HEK293 (cell line): ENCODE measurements around the gene ATG12.

Source experiments
- CTCF ChIA-PET: fragments of 350-600 bp; formaldehyde crosslinking; extraction: SDS; loops from one replicate; lab custom pipeline; 2021; ENCODE audit warnings: antibody characterized with exemption; lab: Yijun Ruan, JAX
- POLR2A ChIA-PET: fragments of 300-600 bp; formaldehyde crosslinking; extraction: SDS; loops from one replicate; lab custom pipeline; 2020; ENCODE audit warnings: antibody characterized with exemption, inconsistent platforms; lab: Yijun Ruan, JAX
- H3K27ac ChIP-seq: fragments of 200-500 bp; sonication (Bioruptor generic); 2 replicates; pipeline ENCODE4 v1.5.1; 2014; ENCODE audit warnings: low read depth, low read length, control low read depth, inconsistent platforms; ENCODE audit errors: extremely low read depth
- H3K36me3 ChIP-seq, 2 experiments: fragments of 200-500 bp in 1 of 2; sonication (Bioruptor generic) in 1 of 2; 1 replicate in 1 of 2; 2 replicates in 1 of 2; pipeline ENCODE4 v1.5.1; 2014 to 2017; ENCODE audit warnings: inconsistent platforms in 2 of 2, low read length in 2 of 2; ENCODE audit not compliant: control insufficient read depth in 2 of 2, insufficient read depth in 1 of 2
- H3K4me1 ChIP-seq: fragments of 200-500 bp; sonication (Bioruptor generic); 2 replicates; pipeline ENCODE4 v1.5.1; 2014; ENCODE audit warnings: mild to moderate bottlenecking, low read length, inconsistent platforms; ENCODE audit not compliant: control insufficient read depth, insufficient read depth
- H3K4me3 ChIP-seq: 2 replicates; pipeline ENCODE4 v1.5.1; 2011; ENCODE audit warnings: low read depth, mild to moderate bottlenecking, control low read depth, low read length, moderate library complexity
- H3K9me3 ChIP-seq: fragments of 200-500 bp; sonication (Bioruptor generic); 2 replicates; pipeline ENCODE4 v1.5.1; 2014; ENCODE audit warnings: low read depth, low read length, inconsistent platforms; ENCODE audit not compliant: control insufficient read depth, insufficient read depth
- HOXC10 ChIP-seq: sonication (generic); formaldehyde crosslinking; IDR thresholded peaks from 2 replicates; pipeline ENCODE4 v1.8.1; 2023; ENCODE audit warnings: mild to moderate bottlenecking, missing genetic modification reagents
- PRDM6 ChIP-seq: fragments of 450-650 bp; formaldehyde crosslinking; IDR thresholded peaks from 2 replicates; pipeline ENCODE4 v1.5.1; 2017; ENCODE audit warnings: missing biosample characterization, missing genetic modification characterization
- SALL2 ChIP-seq: fragments of 450-650 bp; formaldehyde crosslinking; IDR thresholded peaks from 2 replicates; pipeline ENCODE4 v1.5.0; 2017; ENCODE audit warnings: missing biosample characterization, mild to moderate bottlenecking, missing genetic modification characterization, borderline replicate concordance
- ZFP41 ChIP-seq: fragments of 450-650 bp; formaldehyde crosslinking; IDR thresholded peaks from 2 replicates; pipeline ENCODE4 v1.5.1; 2016; ENCODE audit warnings: missing biosample characterization, missing genetic modification characterization, borderline replicate concordance
- ZNF132 ChIP-seq: fragments of 450-650 bp; formaldehyde crosslinking; IDR thresholded peaks from 2 replicates; pipeline ENCODE4 v1.5.1; 2017; ENCODE audit warnings: missing biosample characterization, missing genetic modification characterization, borderline replicate concordance
- ZNF133 ChIP-seq: fragments of 450-650 bp; formaldehyde crosslinking; IDR thresholded peaks from 2 replicates; pipeline ENCODE4 v1.5.1; 2016; ENCODE audit warnings: missing biosample characterization, missing genetic modification characterization
- ZNF311 ChIP-seq: fragments of 450-650 bp; formaldehyde crosslinking; IDR thresholded peaks from 2 replicates; pipeline ENCODE4 v1.5.1; 2017; ENCODE audit warnings: missing biosample characterization, missing genetic modification characterization, borderline replicate concordance
- ZNF37A ChIP-seq: fragments of 450-650 bp; IDR thresholded peaks from 2 replicates; pipeline ENCODE4 v1.5.1; 2018; ENCODE audit warnings: missing biosample characterization, missing genetic modification characterization
- ZNF501 ChIP-seq: fragments of 450-650 bp; formaldehyde crosslinking; IDR thresholded peaks from 2 replicates; pipeline ENCODE4 v1.5.1; 2016; ENCODE audit warnings: missing biosample characterization, missing genetic modification characterization
- ZNF513 ChIP-seq: fragments of 450-650 bp; IDR thresholded peaks from 2 replicates; pipeline ENCODE4 v1.5.1; 2018; ENCODE audit warnings: missing biosample characterization, missing genetic modification characterization
- ZNF518A ChIP-seq: fragments of 450-650 bp; formaldehyde crosslinking; conservative IDR thresholded peaks from 2 replicates; pipeline ENCODE4 v1.5.1; 2016; ENCODE audit warnings: low read depth, missing biosample characterization, missing genetic modification characterization
- ZNF624 ChIP-seq: fragments of 450-650 bp; formaldehyde crosslinking; IDR thresholded peaks from 2 replicates; pipeline ENCODE4 v1.5.1; 2017; ENCODE audit warnings: missing biosample characterization, missing genetic modification characterization
- ZNF658 ChIP-seq: fragments of 450-650 bp; formaldehyde crosslinking; IDR thresholded peaks from 2 replicates; pipeline ENCODE4; 2016; ENCODE audit warnings: missing biosample characterization, missing genetic modification characterization
- ZNF664 ChIP-seq: fragments of 450-650 bp; formaldehyde crosslinking; IDR thresholded peaks from 2 replicates; pipeline ENCODE4 v1.5.1; 2016; ENCODE audit warnings: missing biosample characterization, missing genetic modification characterization
- ZNF76 ChIP-seq: fragments of 450-650 bp; formaldehyde crosslinking; IDR thresholded peaks from 2 replicates; pipeline ENCODE4; 2016; ENCODE audit warnings: low read depth, missing biosample characterization, missing genetic modification characterization, borderline replicate concordance
- ZNF792 ChIP-seq: fragments of 450-650 bp; formaldehyde crosslinking; IDR thresholded peaks from 2 replicates; pipeline ENCODE4 v1.5.1; 2016; ENCODE audit warnings: missing biosample characterization, missing genetic modification characterization

The ATG12 gene

GRCh38 chr5:115857057-115857479 is 15.7 kb upstream of the ATG12 start:
- ChIA-PET CTCF (no interaction called here), POLR2A (no interaction called here)
- Histone ChIP-seq H3K9me3 (no peaks in the 10 kb centered on the region), H3K4me3 (no peak overlapping the region), H3K27ac (no peak overlapping the region), H3K4me1 (peaks cover 28% of the 10 kb centered on the region), H3K36me3 (no peaks in the 10 kb centered on the region)
- TF ChIP-seq ZNF311 = no peak
- no peak for TF ChIP-seq ZNF513
- TF ChIP-seq ZNF501 (tag by site-specific recombination) = no peak
- no peak for TF ChIP-seq ZNF132 (tag by site-specific recombination)
- no peak for TF ChIP-seq ZFP41 (tag by site-specific recombination)

DNA sequence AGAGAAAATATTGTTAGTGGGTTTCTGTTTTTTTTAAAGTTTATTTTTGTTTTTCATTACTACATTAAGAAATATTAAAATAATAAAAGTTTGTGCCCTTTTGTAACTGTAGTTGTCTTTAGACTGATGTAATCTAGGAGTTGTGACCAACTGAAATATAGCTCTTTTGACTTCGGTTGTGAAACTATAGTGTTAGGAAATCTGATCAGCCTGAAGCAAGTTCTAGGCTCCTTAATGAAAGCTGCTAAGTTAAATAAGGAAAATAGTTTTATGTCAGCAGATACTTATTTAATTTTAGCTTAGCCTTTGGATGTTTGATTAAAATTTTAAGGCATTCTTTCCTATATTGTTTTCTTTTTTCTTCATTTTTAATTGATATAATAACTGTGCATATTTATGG is 14.6 kb upstream of the ATG12 start:
- TF ChIP-seq ZNF664 (tag by site-specific recombination) (peak; percentile 73; the same call in 1 of the 2 replicates), PRDM6 (tag by site-specific recombination) (peak; percentile 43; the same call in 1 of the 2 replicates), ZNF624 (tag by site-specific recombination) (no peak)
- peaks cover 27% of the 10 kb centered on the region for H3K4me1 ChIP-seq
- CTCF ChIA-PET = no interaction called here

DNA sequence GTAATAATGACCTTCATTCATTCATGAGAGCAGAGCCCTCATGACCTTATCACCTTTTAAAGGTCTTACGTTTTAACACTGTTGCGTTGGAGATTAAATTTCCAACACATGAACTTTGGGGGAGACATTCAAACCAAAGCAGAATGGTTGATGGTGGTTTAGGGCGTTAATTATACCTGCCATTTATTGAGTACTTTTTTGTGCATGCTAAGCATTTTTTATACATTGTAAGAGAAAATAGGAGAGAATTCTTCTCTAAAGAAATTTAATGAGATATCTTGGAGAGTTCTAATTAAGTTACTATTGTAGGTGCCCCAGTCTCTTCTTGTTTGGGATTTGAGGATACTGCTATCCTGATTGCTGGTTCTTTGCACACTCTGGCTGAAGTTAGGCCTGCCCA is 12.8 kb upstream of the ATG12 start:
- POLR2A ChIA-PET = no interaction called here
- H3K4me1 ChIP-seq = peaks cover 30% of the 10 kb centered on the region
- H3K4me3 ChIP-seq = no peak overlapping the region
- no peaks in the 10 kb centered on the region for H3K36me3 ChIP-seq
- TF ChIP-seq PRDM6 (tag by site-specific recombination) (no peak), ZNF37A (tag by site-specific recombination) (no peak), SALL2 (tag by site-specific recombination) (no peak), HOXC10 (CRISPR knock-in tag) (no peak)
- TF ChIP-seq, all 188 proteins: peak for 0
- CTCF ChIA-PET = no interaction called here
- H3K9me3 ChIP-seq = no peaks in the 10 kb centered on the region
- no peak overlapping the region for H3K27ac ChIP-seq

More for the DNA sequence above, 14.6 kb upstream of the ATG12 start:
- H3K27ac ChIP-seq = no peak overlapping the region
- POLR2A ChIA-PET = no interaction called here
- no peaks in the 10 kb centered on the region for H3K9me3 ChIP-seq
- no peak overlapping the region for H3K4me3 ChIP-seq
- H3K36me3 ChIP-seq = no peaks in the 10 kb centered on the region

DNA sequence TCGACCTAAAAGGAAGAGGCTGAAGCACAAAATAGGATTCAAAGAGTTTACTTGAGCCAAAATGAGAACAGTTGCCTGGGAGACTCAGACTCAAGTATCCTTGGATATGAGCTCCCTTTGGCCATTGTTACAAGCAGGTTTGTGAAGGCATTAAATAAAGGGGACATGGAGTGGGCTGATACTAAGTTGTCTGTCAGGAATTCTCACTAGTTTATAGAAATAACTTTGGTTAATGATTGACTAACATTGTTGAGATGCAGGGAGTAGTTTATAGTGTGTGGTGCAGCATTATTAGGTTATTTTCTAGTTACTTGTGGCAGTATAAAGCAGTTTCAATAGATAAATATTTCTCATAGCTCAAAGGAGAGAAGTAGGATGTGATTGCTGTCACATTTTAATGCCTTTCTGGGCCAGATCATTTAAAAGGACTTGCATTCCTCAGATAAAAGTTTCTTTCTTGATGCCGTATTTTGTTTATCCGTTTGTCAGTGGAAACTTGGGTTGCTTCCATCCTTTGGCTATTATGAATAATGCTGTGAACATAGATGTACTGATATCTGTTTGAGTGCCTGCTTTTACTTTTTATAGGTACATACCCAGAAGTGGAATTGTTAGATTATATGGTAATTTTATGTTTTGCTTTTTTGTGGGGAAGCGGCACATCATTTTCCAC is 9.5 kb upstream of the ATG12 start:
- Histone ChIP-seq H3K4me1 (peaks cover 20% of the 10 kb centered on the region), H3K9me3 (no peaks in the 10 kb centered on the region), H3K36me3 (no peaks in the 10 kb centered on the region), H3K4me3 (no peak overlapping the region), H3K27ac (no peak overlapping the region)
- POLR2A ChIA-PET = no interaction called here
- CTCF ChIA-PET = interaction anchor here (0.6 kb wide), 1 partner anchor 216 kb away, joined by 3 read pairs; no protein-coding TSS in a partner anchor
- TF ChIP-seq ZNF518A (tag by site-specific recombination) = no peak
- no peak for TF ChIP-seq ZNF792
- no peak for TF ChIP-seq ZNF76 (tag by site-specific recombination)
- TF ChIP-seq ZNF133 (tag by site-specific recombination) = no peak
- TF ChIP-seq ZNF658 (tag by site-specific recombination) = no peak
